H9 (cell line): ENCODE data around the gene CARS1. TPM values are rescaled to one million over a fixed set of nuclear protein-coding genes. Genes with fewer than 3 reads are reported as not detected.
"Not testable (repeated sequence)": the region's sequence is repeated elsewhere in the genome, so short reads cannot be mapped to it uniquely, and the experiment has no call there.

Experiments
- DNase-seq: peaks from one replicate; pipeline ENCODE4 v3.0.0-alpha.2; 2017
- H2AFZ ChIP-seq: one replicate; pipeline ENCODE4 v1.6.1; 2013; ENCODE audit warnings: mild to moderate bottlenecking, low read length, control low read depth, moderate library complexity
- H2AK5ac ChIP-seq: 2 replicates; pipeline ENCODE4 v1.6.1; 2013; ENCODE audit warnings: low read length, control low read depth, mixed read lengths; ENCODE audit not compliant: insufficient read length
- H2BK120ac ChIP-seq: one replicate; pipeline ENCODE4 v1.6.1; 2013; ENCODE audit warnings: low read depth, mild to moderate bottlenecking, low read length, control low read depth, inconsistent platforms; ENCODE audit not compliant: poor library complexity, severe bottlenecking
- H2BK12ac ChIP-seq: 2 replicates; pipeline ENCODE4 v1.6.1; 2013; ENCODE audit warnings: low read length, control low read depth, mixed read lengths, low read depth; ENCODE audit not compliant: insufficient read length
- H2BK15ac ChIP-seq: 2 replicates; pipeline ENCODE4 v1.6.1; 2013; ENCODE audit warnings: low read depth, low read length, control low read depth
- H2BK20ac ChIP-seq: one replicate; pipeline ENCODE4 v1.6.1; 2013; ENCODE audit warnings: low read depth, mild to moderate bottlenecking, low read length, control low read depth, inconsistent platforms; ENCODE audit not compliant: poor library complexity, severe bottlenecking
- H2BK5ac ChIP-seq: 2 replicates; pipeline ENCODE4 v1.6.1; 2013; ENCODE audit warnings: low read length, control low read depth, mixed read lengths; ENCODE audit not compliant: insufficient read length
- H3K14ac ChIP-seq: 2 replicates; pipeline ENCODE4 v1.6.1; 2013; ENCODE audit warnings: low read length, control low read depth; ENCODE audit not compliant: insufficient read depth
- H3K18ac ChIP-seq: 2 replicates; pipeline ENCODE4 v1.6.1; 2013; ENCODE audit warnings: low read depth, mild to moderate bottlenecking, mixed read lengths, low read length, control low read depth; ENCODE audit not compliant: insufficient read length
- H3K23ac ChIP-seq: 2 replicates; pipeline ENCODE4 v1.6.1; 2013; ENCODE audit warnings: low read length, control low read depth, mixed read lengths, low read depth; ENCODE audit not compliant: insufficient read length
- H3K23me2 ChIP-seq: 2 replicates; pipeline ENCODE4 v1.6.1; 2013; ENCODE audit warnings: low read depth, mild to moderate bottlenecking, mixed read lengths, low read length, control low read depth; ENCODE audit not compliant: insufficient read length, poor library complexity, severe bottlenecking
- H3K27ac ChIP-seq: 2 replicates; pipeline ENCODE4 v1.5.1; 2013; ENCODE audit warnings: low read length, control low read depth, mixed read lengths, low read depth; ENCODE audit not compliant: insufficient read length
- H3K27me3 ChIP-seq: 2 replicates; pipeline ENCODE4 v1.6.1; 2013; ENCODE audit warnings: low read length, control low read depth, inconsistent platforms; ENCODE audit not compliant: insufficient read depth
- H3K4ac ChIP-seq: 2 replicates; pipeline ENCODE4 v1.6.1; 2013; ENCODE audit warnings: low read depth, mild to moderate bottlenecking, control low read depth, inconsistent platforms, low read length, moderate library complexity
- H3K4me1 ChIP-seq: 2 replicates; pipeline ENCODE4 v1.6.1; 2013; ENCODE audit warnings: low read length, control low read depth, inconsistent platforms; ENCODE audit not compliant: insufficient read depth
- H3K4me2 ChIP-seq: 2 replicates; pipeline ENCODE4 v1.6.1; 2013; ENCODE audit warnings: low read length, control low read depth, mixed read lengths; ENCODE audit not compliant: insufficient read length, insufficient read depth
- H3K56ac ChIP-seq: 2 replicates; pipeline ENCODE4 v1.6.1; 2013; ENCODE audit warnings: low read depth, mild to moderate bottlenecking, mixed read lengths, low read length, control low read depth; ENCODE audit not compliant: insufficient read length
- H3K79me1 ChIP-seq: 2 replicates; pipeline ENCODE4 v1.6.1; 2013; ENCODE audit warnings: low read depth, mild to moderate bottlenecking, moderate library complexity, low read length, control low read depth, inconsistent platforms; ENCODE audit not compliant: insufficient read depth, poor library complexity, severe bottlenecking
- H3K79me2 ChIP-seq: 2 replicates; pipeline ENCODE4 v1.6.1; 2013; ENCODE audit warnings: low read length, control low read depth, inconsistent platforms; ENCODE audit not compliant: insufficient read depth
- H3K9ac ChIP-seq: 2 replicates; pipeline ENCODE4 v1.6.1; 2013; ENCODE audit warnings: low read length, control low read depth, mixed read lengths; ENCODE audit not compliant: insufficient read length; ENCODE audit errors: extremely low read depth
- H3K9me3 ChIP-seq: one replicate; pipeline ENCODE4 v1.6.1; 2013; ENCODE audit warnings: low read depth, low read length, inconsistent platforms; ENCODE audit not compliant: control insufficient read depth
- H3T11ph ChIP-seq: one replicate; pipeline ENCODE4 v1.6.1; 2013; ENCODE audit warnings: mild to moderate bottlenecking, low read length, control low read depth, inconsistent platforms
- H4K20me1 ChIP-seq: one replicate; pipeline ENCODE4 v1.6.1; 2013; ENCODE audit not compliant: control insufficient read depth, insufficient read length, insufficient read depth
- H4K5ac ChIP-seq: 2 replicates; pipeline ENCODE4 v1.6.1; 2013; ENCODE audit warnings: low read depth, mild to moderate bottlenecking, mixed read lengths, low read length, control low read depth; ENCODE audit not compliant: insufficient read length
- H4K8ac ChIP-seq: replicated peaks from 2 replicates; pipeline ENCODE4 v1.6.1; 2013; ENCODE audit warnings: low read length, control low read depth, mixed read lengths, low read depth; ENCODE audit not compliant: insufficient read length
- H4K91ac ChIP-seq: 2 replicates; pipeline ENCODE4 v1.6.1; 2013; ENCODE audit warnings: low read depth, mild to moderate bottlenecking, moderate library complexity, mixed read lengths, low read length, control low read depth; ENCODE audit not compliant: insufficient read length
- H3K27ac Mint-ChIP-seq, 3 experiments: 2 replicates in 2 of 3; 3 replicates in 1 of 3; pipeline ENCODE4 v1.8.0; 2020 to 2021; ENCODE audit warnings: mixed read lengths in 3 of 3, mild to moderate bottlenecking in 1 of 3, moderate library complexity in 1 of 3
- H3K27me3 Mint-ChIP-seq: 2 replicates; pipeline ENCODE4 v1.8.0; 2021; ENCODE audit warnings: low read depth, mild to moderate bottlenecking, moderate library complexity, mixed read lengths
- H3K36me3 Mint-ChIP-seq, 3 experiments: 2 replicates in 2 of 3; 3 replicates in 1 of 3; pipeline ENCODE4 v1.8.0; 2020 to 2021; ENCODE audit warnings: low read depth in 3 of 3, mixed read lengths in 3 of 3; ENCODE audit not compliant: insufficient read depth in 1 of 3
- H3K4me1 Mint-ChIP-seq, 2 experiments: 2 replicates each; pipeline ENCODE4 v1.8.0; 2020; ENCODE audit warnings: mixed read lengths in 2 of 2
- H3K4me3 Mint-ChIP-seq, 2 experiments: 2 replicates in 1 of 2; 3 replicates in 1 of 2; pipeline ENCODE4 v1.8.0; 2020 to 2021; ENCODE audit warnings: mild to moderate bottlenecking in 2 of 2, mixed read lengths in 2 of 2, moderate library complexity in 1 of 2
- H3K9me3 Mint-ChIP-seq, 2 experiments: 2 replicates in 1 of 2; 3 replicates in 1 of 2; pipeline ENCODE4 v1.8.0; 2020; ENCODE audit warnings: mild to moderate bottlenecking in 2 of 2, mixed read lengths in 2 of 2, moderate library complexity in 1 of 2
- WGBS: extraction: QIAGEN DNeasy Blood & Tissue Kit; methylation state at CpG from one replicate; pipeline ENCODE4 v1.1.7; 2013; ENCODE audit warnings: missing lambda C conversion rate, low lambda C conversion rate, mixed read lengths; ENCODE audit not compliant: insufficient read length; ENCODE audit errors: extremely low coverage; 5-methylcytosine and 5-hydroxymethylcytosine counted together
- total RNA-seq: library from RNA; stranded (reverse); gene quantifications from 2 replicates; pipeline ENCODE4 v1.2.1, GENCODE V29; 2021
- TF ChIP-seq, protein P1 (sequence below): fragments of 200-600 bp; sonication (generic); conservative IDR thresholded peaks from 3 replicates; pipeline ENCODE4 v1.8.0; 2021; ENCODE audit warnings: antibody characterized with exemption, mild to moderate bottlenecking

Gene CARS1
- total RNA-seq, 1 experiment from 2014 or later: 92.3 TPM

DNA sequence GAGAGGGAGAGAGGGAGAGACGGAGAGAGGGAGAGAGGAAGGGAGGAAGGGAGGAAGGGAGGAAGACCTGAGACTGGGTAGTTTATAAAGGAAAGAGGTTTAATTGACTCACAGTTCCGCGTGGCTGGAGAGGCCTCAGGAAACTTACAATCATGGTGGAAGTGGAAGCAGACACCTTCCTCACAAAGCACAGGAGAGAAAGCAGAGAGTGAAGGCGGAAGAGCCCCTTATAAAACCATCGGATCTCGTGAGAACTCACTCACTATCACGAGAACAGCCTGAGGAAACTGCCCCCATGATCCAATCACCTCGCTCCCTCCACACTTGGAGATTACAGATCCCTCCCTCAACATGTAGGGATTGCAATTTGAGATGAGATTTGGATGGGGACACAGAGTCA is 12.2 kb upstream of the CARS1 start:
- Histone ChIP-seq H2BK120ac (no peak overlapping the region), H3K27ac (no peak overlapping the region), H3K79me2 (no peaks in the 10 kb centered on the region), H3T11ph (no peak overlapping the region), H3K23ac (no peak overlapping the region), H3K27me3 (no peaks in the 10 kb centered on the region), H3K9ac (no peak overlapping the region), H3K4me1 (no peaks in the 10 kb centered on the region), H2BK5ac (no peak overlapping the region), H4K20me1 (no peaks in the 10 kb centered on the region), H2BK15ac (no peak overlapping the region), H3K14ac (no peak overlapping the region), H2BK20ac (no peak overlapping the region), H3K9me3 (no peaks in the 10 kb centered on the region), H3K23me2 (no peaks in the 10 kb centered on the region), H4K91ac (no peak overlapping the region), H3K18ac (no peak overlapping the region), H3K4me2 (no peak overlapping the region), H3K56ac (no peak overlapping the region), H3K79me1 (no peaks in the 10 kb centered on the region), H4K5ac (no peak overlapping the region), H3K4ac (no peak overlapping the region), H2BK12ac (no peak overlapping the region), H4K8ac (no peak overlapping the region), H2AFZ (no peak overlapping the region), H2AK5ac (no peak overlapping the region)
- peaks cover 2% of the 10 kb centered on the region for H3K27me3 Mint-ChIP-seq
- H3K4me1 Mint-ChIP-seq: peaks cover 2% of the 10 kb centered on the region in 2 experiments
- no peak for DNase-seq
- H3K9me3 Mint-ChIP-seq: peaks cover 16 to 19% of the 10 kb centered on the region in 2 experiments
- WGBS: no CpG with 5 or more reads among the region's 8 CpGs
- no peak overlapping the region for H3K4me3 Mint-ChIP-seq
- H3K27ac Mint-ChIP-seq: no peak overlapping the region
- TF ChIP-seq, protein P1, sequence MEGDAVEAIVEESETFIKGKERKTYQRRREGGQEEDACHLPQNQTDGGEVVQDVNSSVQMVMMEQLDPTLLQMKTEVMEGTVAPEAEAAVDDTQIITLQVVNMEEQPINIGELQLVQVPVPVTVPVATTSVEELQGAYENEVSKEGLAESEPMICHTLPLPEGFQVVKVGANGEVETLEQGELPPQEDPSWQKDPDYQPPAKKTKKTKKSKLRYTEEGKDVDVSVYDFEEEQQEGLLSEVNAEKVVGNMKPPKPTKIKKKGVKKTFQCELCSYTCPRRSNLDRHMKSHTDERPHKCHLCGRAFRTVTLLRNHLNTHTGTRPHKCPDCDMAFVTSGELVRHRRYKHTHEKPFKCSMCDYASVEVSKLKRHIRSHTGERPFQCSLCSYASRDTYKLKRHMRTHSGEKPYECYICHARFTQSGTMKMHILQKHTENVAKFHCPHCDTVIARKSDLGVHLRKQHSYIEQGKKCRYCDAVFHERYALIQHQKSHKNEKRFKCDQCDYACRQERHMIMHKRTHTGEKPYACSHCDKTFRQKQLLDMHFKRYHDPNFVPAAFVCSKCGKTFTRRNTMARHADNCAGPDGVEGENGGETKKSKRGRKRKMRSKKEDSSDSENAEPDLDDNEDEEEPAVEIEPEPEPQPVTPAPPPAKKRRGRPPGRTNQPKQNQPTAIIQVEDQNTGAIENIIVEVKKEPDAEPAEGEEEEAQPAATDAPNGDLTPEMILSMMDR: no peak
- peaks cover 5 to 16% (median 14%) of the 10 kb centered on the region in 3 experiments for H3K36me3 Mint-ChIP-seq

DNA sequence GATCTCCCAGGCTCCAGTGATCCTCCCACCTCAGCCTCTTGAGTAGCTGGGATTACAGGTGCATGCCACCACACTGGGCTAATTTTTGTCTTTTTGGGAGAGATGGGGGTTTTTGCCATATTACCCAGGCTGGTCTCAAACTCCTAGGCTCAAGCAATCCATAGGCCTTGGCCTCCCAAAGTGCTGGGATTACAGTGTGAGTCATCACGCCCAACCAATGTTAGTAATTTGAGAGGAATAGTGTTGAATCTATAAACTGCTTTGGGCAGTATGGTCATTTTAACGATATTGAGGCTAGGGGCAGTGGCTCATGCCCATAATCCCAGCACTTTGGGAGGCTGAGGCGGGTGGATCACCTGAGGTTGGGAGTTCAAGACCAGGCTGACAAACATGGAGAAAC is 9.1 kb upstream of the CARS1 start:
- H3K27ac ChIP-seq, H3K27me3 ChIP-seq, H4K20me1 ChIP-seq, H3K79me1 ChIP-seq, H3K4ac ChIP-seq, H3K4me3 Mint-ChIP-seq, H2AK5ac ChIP-seq, H2BK5ac ChIP-seq, H2AFZ ChIP-seq, H2BK20ac ChIP-seq, H3K4me1 ChIP-seq, H3K23me2 ChIP-seq, H2BK120ac ChIP-seq, DNase-seq, H3K14ac ChIP-seq, H2BK15ac ChIP-seq, H3K4me2 ChIP-seq, H3K18ac ChIP-seq, H3K27me3 Mint-ChIP-seq, H4K5ac ChIP-seq, H3K79me2 ChIP-seq, H4K91ac ChIP-seq, H3K27ac Mint-ChIP-seq, H3T11ph ChIP-seq, H2BK12ac ChIP-seq, H3K9me3 ChIP-seq, H3K56ac ChIP-seq, H3K9ac ChIP-seq, H4K8ac ChIP-seq, H3K23ac ChIP-seq: not testable (repeated sequence)
- Mint-ChIP-seq H3K9me3 (peaks cover 17 to 22% of the 10 kb centered on the region in 2 experiments), H3K4me1 (peaks cover 19 to 20% of the 10 kb centered on the region in 2 experiments), H3K36me3 (peaks cover 7 to 23% (median 15%) of the 10 kb centered on the region in 3 experiments)
- no CpG with 5 or more reads among the region's 3 CpGs for WGBS
